Vagina (tissue), 2 donors: Measurements from ENCODE around the gene KRT1.

Experiments used
- POLR2A ChIP-seq, 2 donors: fragments of 450-650 bp; IDR thresholded peaks; one replicate each; pipeline ENCODE4 v1.6.1; 2017; ENCODE audit warnings: antibody characterized with exemption in 2 of 2, mild to moderate bottlenecking in 2 of 2, moderate library complexity in 2 of 2
- TF ChIP-seq, protein P1 (sequence below), 3 experiments: fragments of 450-650 bp in 2 of 3; fragments of 200-600 bp in 1 of 3; sonication (generic) in 1 of 3; IDR thresholded peaks; one replicate each; pipeline ENCODE4 v1.5.1; 2017 to 2019; ENCODE audit warnings: antibody characterized with exemption in 3 of 3, mild to moderate bottlenecking in 2 of 3, moderate library complexity in 2 of 3

GRCh38 chr12:52666471-52666870, 13.7 kb downstream of the KRT1 start:
- TF ChIP-seq, protein P1, sequence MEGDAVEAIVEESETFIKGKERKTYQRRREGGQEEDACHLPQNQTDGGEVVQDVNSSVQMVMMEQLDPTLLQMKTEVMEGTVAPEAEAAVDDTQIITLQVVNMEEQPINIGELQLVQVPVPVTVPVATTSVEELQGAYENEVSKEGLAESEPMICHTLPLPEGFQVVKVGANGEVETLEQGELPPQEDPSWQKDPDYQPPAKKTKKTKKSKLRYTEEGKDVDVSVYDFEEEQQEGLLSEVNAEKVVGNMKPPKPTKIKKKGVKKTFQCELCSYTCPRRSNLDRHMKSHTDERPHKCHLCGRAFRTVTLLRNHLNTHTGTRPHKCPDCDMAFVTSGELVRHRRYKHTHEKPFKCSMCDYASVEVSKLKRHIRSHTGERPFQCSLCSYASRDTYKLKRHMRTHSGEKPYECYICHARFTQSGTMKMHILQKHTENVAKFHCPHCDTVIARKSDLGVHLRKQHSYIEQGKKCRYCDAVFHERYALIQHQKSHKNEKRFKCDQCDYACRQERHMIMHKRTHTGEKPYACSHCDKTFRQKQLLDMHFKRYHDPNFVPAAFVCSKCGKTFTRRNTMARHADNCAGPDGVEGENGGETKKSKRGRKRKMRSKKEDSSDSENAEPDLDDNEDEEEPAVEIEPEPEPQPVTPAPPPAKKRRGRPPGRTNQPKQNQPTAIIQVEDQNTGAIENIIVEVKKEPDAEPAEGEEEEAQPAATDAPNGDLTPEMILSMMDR (IDR thresholded peaks at IDR 0.05): no peak
- no peak for TF ChIP-seq POLR2A (IDR thresholded peaks at IDR 0.05)
